ENCODE measurements around the gene MROH9. TPM values are rescaled to one million over a fixed set of nuclear protein-coding genes. Genes with fewer than 3 reads are reported as not detected.

The MROH9 gene
- total and polyA plus RNA-seq, 2 of the 13 experiments (the other 11 are each of a cell fraction or from before 2014, with no cell fraction given) = not detected

DNA sequence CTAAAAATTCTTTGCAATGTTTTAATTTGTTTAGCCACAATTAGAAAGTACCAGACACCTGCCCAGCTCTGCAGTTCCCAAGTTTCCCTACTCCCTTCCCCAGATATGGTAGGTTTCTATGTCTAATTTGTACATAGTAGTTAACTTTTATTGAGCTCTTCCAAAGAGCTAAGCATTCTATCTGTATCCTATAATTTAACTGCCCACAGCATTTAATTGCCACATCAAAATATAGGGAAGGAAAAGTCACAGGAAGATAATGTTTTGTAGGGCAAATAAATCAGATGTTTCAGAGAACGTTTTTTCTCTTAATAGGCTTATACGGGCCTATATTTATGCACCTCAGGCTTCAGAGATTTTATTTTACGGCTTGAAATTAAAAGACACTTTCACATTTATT, 139.7 kb downstream of the MROH9 start (continued):
- TF ChIP-seq ZNF280B (CRISPR knock-in tag; IDR thresholded peaks at IDR 0.05; ENCODE audit: borderline replicate concordance) (no peak), KDM2A (CRISPR knock-in tag; IDR thresholded peaks at IDR 0.05; ENCODE audit: borderline replicate concordance, low read depth) (no peak), RFX1 (IDR thresholded peaks at IDR 0.05) (no peak), DPF2 (CRISPR knock-in tag; IDR thresholded peaks at IDR 0.05; ENCODE audit: borderline replicate concordance, low read depth) (no peak)

- no peaks in the 10 kb centered on the region for H3K9me3 ChIP-seq (ENCODE audit: low read length)
- no peaks in the 10 kb centered on the region for H3K36me3 ChIP-seq (replicated peaks in 1 of 2; ENCODE audit: control insufficient read depth in 1 of 2, insufficient read depth in 2 of 2, low read length in 2 of 2)
- no peaks in the 10 kb centered on the region for H3K79me2 ChIP-seq (ENCODE audit: insufficient read depth, low read length)
- ATAC-seq (no peak; the same call in 2 of the 3 replicates), DNase-seq (ENCODE audit: low spot score) (no peak), FAIRE-seq (no peak)
- no peak overlapping the region for H3K27ac ChIP-seq (ENCODE audit: extremely low read length, insufficient read depth, low read length)
- TF ChIP-seq NAIF1 (CRISPR knock-in tag; IDR thresholded peaks at IDR 0.05; ENCODE audit: borderline replicate concordance) = no peak
- TF ChIP-seq FOSL1 (CRISPR knock-in tag; IDR thresholded peaks at IDR 0.05; ENCODE audit: borderline replicate concordance) = no peak
- TF ChIP-seq GRHL1 (CRISPR knock-in tag; conservative IDR thresholded peaks at IDR 0.05) = no peak
- TF ChIP-seq SMC3 (IDR thresholded peaks at IDR 0.05; ENCODE audit: low read length) = peak; percentile 7; the same call in 1 of the 2 replicates
- no peak for TF ChIP-seq MXI1 (IDR thresholded peaks at IDR 0.05; ENCODE audit: borderline replicate concordance, low read depth, low read length)
- peak; percentile 8 to 52; a peak in 2 of 4 replicates for TF ChIP-seq MAFK (conservative IDR thresholded peaks at IDR 0.05 in 1 of 2, IDR thresholded peaks at IDR 0.05 in 1 of 2; ENCODE audit: low read length in 2 of 2)
- no peak for TF ChIP-seq MAZ (IDR thresholded peaks at IDR 0.05; ENCODE audit: borderline replicate concordance, low read depth, low read length)
- no peak for TF ChIP-seq MAZ (CRISPR knock-in tag; IDR thresholded peaks at IDR 0.05; ENCODE audit: low read depth)
- TF ChIP-seq CTCF (CRISPR knock-in tag; IDR thresholded peaks at IDR 0.05) = peak; percentile 35; the same call in 1 of the 2 replicates
- no peak for TF ChIP-seq PCBP1 (IDR thresholded peaks at IDR 0.05; ENCODE audit: borderline replicate concordance, low read depth, low read length)
- TF ChIP-seq GATAD2A (CRISPR knock-in tag; IDR thresholded peaks at IDR 0.05) = no peak
- TF ChIP-seq MAFF (IDR thresholded peaks at IDR 0.05; ENCODE audit: low read depth, low read length) = peak; percentile 44
- peak; percentile 46; the same call in 1 of the 2 replicates for TF ChIP-seq STAG1 (CRISPR knock-in tag; IDR thresholded peaks at IDR 0.05)
- TF ChIP-seq ZBTB1 (CRISPR knock-in tag; IDR thresholded peaks at IDR 0.05; ENCODE audit: borderline replicate concordance) = no peak
- H3K27me3 ChIP-seq (ENCODE audit: control insufficient read depth in 1 of 2, insufficient read depth in 2 of 2, low read length in 2 of 2) = no peaks in the 10 kb centered on the region
- in situ Hi-C loops (cut with HindIII; ENCODE audit: extremely low pct_ligation_motif_present, low pct_unique_long_range_greater_than_20kb) (no loop called here), intact Hi-C loops (cut with micrococcal nuclease; ENCODE audit: unreplicated experiment) (loop anchor here (1.0 kb wide), 1 partner anchor 145 kb away; no protein-coding TSS in a partner anchor)
- no peak overlapping the region for H3K9ac ChIP-seq (ENCODE audit: insufficient read depth, low read depth, low read length)
- ChIA-PET POLR2A (no interaction called here), CTCF (ENCODE audit: low intra/inter-chr PET ratio, low total read pairs) (interaction anchor here (0.7 to 1.6 kb wide), 4 partner anchors 107 to 145 kb away, joined by 3 to 5 read pairs (median 3); no protein-coding TSS in a partner anchor)
- H3K4me2 ChIP-seq (ENCODE audit: low read depth, low read length) = no peak overlapping the region
- H4K20me1 ChIP-seq (ENCODE audit: insufficient read depth, low read length) = no peaks in the 10 kb centered on the region
- no peak overlapping the region for H2AFZ ChIP-seq (ENCODE audit: low read length)
- no peaks in the 10 kb centered on the region for H3K4me1 ChIP-seq (ENCODE audit: insufficient read depth, low read length)
- no TSS peak for BruUV-seq (replicated peaks)
- H3K4me3 ChIP-seq (replicated peaks in 1 of 3; ENCODE audit: insufficient read depth in 1 of 3, low read depth in 2 of 3, low read length in 3 of 3) = no peak overlapping the region
These were observed 146.0 kb downstream of the MROH9 start for GRCh38 chr1:171081314-171081753.
